ENCODE data around the gene COX8C.
A peak's percentile ranks its signal among the peaks of the same experiment; 100 is the strongest.
"Not testable (repeated sequence)": the region's sequence is repeated elsewhere in the genome, so short reads cannot be mapped to it uniquely, and the experiment has no call there.

The COX8C gene

GRCh38 chr14:93343266-93343665, 3.7 kb upstream of the COX8C start:
- no peak for DNase-seq
- ATAC-seq (ENCODE audit: insufficient read depth, low read depth) = no peak
- H3K4me2 ChIP-seq (ENCODE audit: insufficient read depth, low read length) = no peak overlapping the region
- H3K9ac ChIP-seq (ENCODE audit: low read depth, low read length) = no peak overlapping the region
- H3K4me3 ChIP-seq (ENCODE audit: low read depth in 1 of 2, low read length in 2 of 2) = no peak overlapping the region
- no peaks in the 10 kb centered on the region for H3K27me3 ChIP-seq (ENCODE audit: insufficient read depth, low read length, poor library complexity)
- H3K9me3 ChIP-seq (ENCODE audit: insufficient read depth, low read length, severe bottlenecking) = no peaks in the 10 kb centered on the region
- TF ChIP-seq CTCF (IDR thresholded peaks at IDR 0.05; ENCODE audit: borderline replicate concordance, extremely low read depth, low read length, poor library complexity, severe bottlenecking) (no peak), EZH2 (IDR thresholded peaks at IDR 0.05; ENCODE audit: borderline replicate concordance, low read depth, low read length, severe bottlenecking) (no peak)
- no peaks in the 10 kb centered on the region for H4K20me1 ChIP-seq (ENCODE audit: insufficient read depth, low read length)
- H3K4me1 ChIP-seq (ENCODE audit: insufficient read depth, low read length) = peaks cover 6% of the 10 kb centered on the region; the same call in 1 of the 2 replicates
- H2AFZ ChIP-seq (ENCODE audit: low read depth, low read length) = no peak overlapping the region
- no peaks in the 10 kb centered on the region for H3K79me2 ChIP-seq (ENCODE audit: insufficient read depth, low read length)
- H3K36me3 ChIP-seq (ENCODE audit: insufficient read depth, low read length) = no peaks in the 10 kb centered on the region
- H3K27ac ChIP-seq (ENCODE audit: low read length) = no peak overlapping the region

DNA sequence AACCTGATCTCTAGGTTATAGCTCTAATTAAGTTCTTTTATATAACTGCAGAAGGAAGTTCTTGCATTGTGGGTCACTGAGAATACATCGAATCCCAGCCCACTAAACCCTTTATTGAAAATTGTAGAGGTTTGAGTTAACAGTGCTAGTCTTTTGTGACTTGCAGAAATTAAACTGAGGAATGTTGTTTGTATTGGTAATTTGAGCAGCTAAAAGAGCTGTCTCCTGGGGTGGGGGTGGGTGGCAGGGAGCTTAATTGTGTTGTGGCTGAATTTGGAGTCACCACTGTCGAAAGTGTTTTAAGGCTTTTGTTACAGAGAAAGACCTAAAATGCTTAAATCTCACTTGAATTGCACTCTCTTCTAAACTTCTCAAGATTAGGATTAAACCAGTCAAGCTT, 3.2 kb upstream of the COX8C start:
- no peaks in the 10 kb centered on the region for H3K27me3 ChIP-seq (ENCODE audit: insufficient read depth, low read length, poor library complexity)
- no peak overlapping the region for H3K4me2 ChIP-seq (ENCODE audit: insufficient read depth, low read length)
- peaks cover 6% of the 10 kb centered on the region; the same call in 1 of the 2 replicates for H3K4me1 ChIP-seq (ENCODE audit: insufficient read depth, low read length)
- H3K9ac ChIP-seq (ENCODE audit: low read depth, low read length) = no peak overlapping the region
- ATAC-seq (ENCODE audit: insufficient read depth, low read depth) = no peak
- TF ChIP-seq EZH2 (IDR thresholded peaks at IDR 0.05; ENCODE audit: borderline replicate concordance, low read depth, low read length, severe bottlenecking) (no peak), CTCF (IDR thresholded peaks at IDR 0.05; ENCODE audit: borderline replicate concordance, extremely low read depth, low read length, poor library complexity, severe bottlenecking) (no peak)
- H2AFZ ChIP-seq (ENCODE audit: low read depth, low read length) = no peak overlapping the region
- H3K9me3 ChIP-seq (ENCODE audit: insufficient read depth, low read length, severe bottlenecking) = no peaks in the 10 kb centered on the region
- no peak for DNase-seq
- no peaks in the 10 kb centered on the region for H4K20me1 ChIP-seq (ENCODE audit: insufficient read depth, low read length)
- H3K27ac ChIP-seq (ENCODE audit: low read length) = no peak overlapping the region
- H3K79me2 ChIP-seq (ENCODE audit: insufficient read depth, low read length) = no peaks in the 10 kb centered on the region
- H3K4me3 ChIP-seq (ENCODE audit: low read depth in 1 of 2, low read length in 2 of 2) = no peak overlapping the region
- no peaks in the 10 kb centered on the region for H3K36me3 ChIP-seq (ENCODE audit: insufficient read depth, low read length)

DNA sequence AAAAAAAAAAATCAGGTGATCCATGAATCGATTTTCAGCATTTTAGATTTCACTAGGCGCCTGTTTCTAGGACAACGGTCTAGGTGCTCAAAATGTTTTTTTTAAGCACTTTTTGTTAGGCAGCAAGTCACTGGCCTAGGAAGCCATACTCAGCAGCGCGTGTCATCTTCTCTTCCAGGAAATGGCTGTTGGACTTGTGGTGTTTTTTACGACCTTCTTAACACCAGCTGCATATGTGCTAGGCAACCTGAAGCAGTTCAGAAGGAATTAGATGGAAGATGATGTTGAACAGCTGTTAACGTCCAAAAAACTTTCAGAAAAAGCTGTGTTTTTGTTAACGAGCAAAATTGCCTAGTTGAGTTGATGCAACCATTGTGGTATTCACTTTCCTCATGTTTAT, 868 bp downstream of the COX8C start:
- peaks cover 6% of the 10 kb centered on the region; the same call in 1 of the 2 replicates for H3K4me1 ChIP-seq (ENCODE audit: insufficient read depth, low read length)
- no peak overlapping the region for H3K9ac ChIP-seq (ENCODE audit: low read depth, low read length)
- no peaks in the 10 kb centered on the region for H3K36me3 ChIP-seq (ENCODE audit: insufficient read depth, low read length)
- no peaks in the 10 kb centered on the region for H3K9me3 ChIP-seq (ENCODE audit: insufficient read depth, low read length, severe bottlenecking)
- H3K27me3 ChIP-seq (ENCODE audit: insufficient read depth, low read length, poor library complexity) = no peaks in the 10 kb centered on the region
- no peaks in the 10 kb centered on the region for H4K20me1 ChIP-seq (ENCODE audit: insufficient read depth, low read length)
- DNase-seq (peak; percentile 28), ATAC-seq (ENCODE audit: insufficient read depth, low read depth) (peak; percentile 66)
- no peak overlapping the region for H2AFZ ChIP-seq (ENCODE audit: low read depth, low read length)
- no peak overlapping the region for H3K27ac ChIP-seq (ENCODE audit: low read length)
- no peaks in the 10 kb centered on the region for H3K79me2 ChIP-seq (ENCODE audit: insufficient read depth, low read length)
- no peak overlapping the region for H3K4me3 ChIP-seq (ENCODE audit: low read depth in 1 of 2, low read length in 2 of 2)
- no peak overlapping the region for H3K4me2 ChIP-seq (ENCODE audit: insufficient read depth, low read length)
- no peak for TF ChIP-seq CTCF (IDR thresholded peaks at IDR 0.05; ENCODE audit: borderline replicate concordance, extremely low read depth, low read length, poor library complexity, severe bottlenecking)
- TF ChIP-seq EZH2 (IDR thresholded peaks at IDR 0.05; ENCODE audit: borderline replicate concordance, low read depth, low read length, severe bottlenecking) = no peak

DNA sequence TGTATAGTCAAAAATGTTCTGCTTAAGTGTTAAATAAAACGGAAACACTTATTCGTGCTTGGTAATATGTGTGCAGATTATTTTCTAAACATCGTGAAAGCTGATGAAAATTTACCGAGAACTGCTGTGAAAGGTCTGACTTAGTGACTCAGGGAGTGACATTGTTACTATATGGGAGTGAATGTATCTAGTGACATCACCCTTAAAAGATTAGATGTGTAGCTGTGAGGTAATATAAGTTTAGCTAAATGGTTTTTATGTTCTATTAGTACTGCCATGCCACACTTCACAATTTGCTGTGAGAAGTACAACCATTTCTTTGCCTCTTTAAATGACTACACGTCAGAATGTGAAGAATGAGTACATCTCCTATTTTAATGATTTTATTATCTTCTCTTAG, 1.3 kb downstream of the COX8C start:
- DNase-seq = no peak
- Histone ChIP-seq H3K79me2 (ENCODE audit: insufficient read depth, low read length) (no peaks in the 10 kb centered on the region), H3K36me3 (ENCODE audit: insufficient read depth, low read length) (no peaks in the 10 kb centered on the region), H2AFZ (ENCODE audit: low read depth, low read length) (no peak overlapping the region), H3K9ac (ENCODE audit: low read depth, low read length) (no peak overlapping the region), H3K4me1 (ENCODE audit: insufficient read depth, low read length) (peaks cover 6% of the 10 kb centered on the region; the same call in 1 of the 2 replicates), H3K27me3 (ENCODE audit: insufficient read depth, low read length, poor library complexity) (no peaks in the 10 kb centered on the region), H3K4me3 (ENCODE audit: low read depth in 1 of 2, low read length in 2 of 2) (no peak overlapping the region), H4K20me1 (ENCODE audit: insufficient read depth, low read length) (no peaks in the 10 kb centered on the region), H3K27ac (ENCODE audit: low read length) (no peak overlapping the region), H3K4me2 (ENCODE audit: insufficient read depth, low read length) (no peak overlapping the region), H3K9me3 (ENCODE audit: insufficient read depth, low read length, severe bottlenecking) (no peaks in the 10 kb centered on the region)
- ATAC-seq (ENCODE audit: insufficient read depth, low read depth) = no peak
- TF ChIP-seq EZH2 (IDR thresholded peaks at IDR 0.05; ENCODE audit: borderline replicate concordance, low read depth, low read length, severe bottlenecking) = no peak
- TF ChIP-seq CTCF (IDR thresholded peaks at IDR 0.05; ENCODE audit: borderline replicate concordance, extremely low read depth, low read length, poor library complexity, severe bottlenecking) = no peak

GRCh38 chr14:93354873-93355272, 7.9 kb downstream of the COX8C start:
- H3K4me2 ChIP-seq (ENCODE audit: insufficient read depth, low read length); DNase-seq; ATAC-seq (ENCODE audit: insufficient read depth, low read depth); H3K36me3 ChIP-seq (ENCODE audit: insufficient read depth, low read length); H3K27me3 ChIP-seq (ENCODE audit: insufficient read depth, low read length, poor library complexity); H4K20me1 ChIP-seq (ENCODE audit: insufficient read depth, low read length); H3K9me3 ChIP-seq (ENCODE audit: insufficient read depth, low read length, severe bottlenecking); H3K79me2 ChIP-seq (ENCODE audit: insufficient read depth, low read length); H3K4me1 ChIP-seq (ENCODE audit: insufficient read depth, low read length); H3K9ac ChIP-seq (ENCODE audit: low read depth, low read length); H2AFZ ChIP-seq (ENCODE audit: low read depth, low read length); H3K27ac ChIP-seq (ENCODE audit: low read length); H3K4me3 ChIP-seq (ENCODE audit: low read depth in 1 of 2, low read length in 2 of 2): not testable (repeated sequence)

Measured in DND-41 (cell line).